Fibroblast of lung (primary cell): Measurements from ENCODE around the gene SLX4. TPM values are rescaled to one million over a fixed set of nuclear protein-coding genes. Genes with fewer than 3 reads are reported as not detected.

ENCODE experiments used
- DNase-seq, 2 donors: peaks; one replicate each; pipeline versions ENCODE4 v3.0.0 to v3.0.0-alpha.2; 2010; ENCODE audit warnings: low read depth in 2 of 2
- H2AFZ ChIP-seq: 2 replicates; pipeline ENCODE4 v1.5.1; 2012; ENCODE audit warnings: low read length, control low read depth, inconsistent platforms
- H3K27ac ChIP-seq: 2 replicates; pipeline ENCODE4 v1.5.1; 2011; ENCODE audit warnings: low read length, control low read depth; ENCODE audit not compliant: insufficient read depth
- H3K27me3 ChIP-seq: 2 replicates; pipeline ENCODE4 v1.5.1; 2011; ENCODE audit warnings: mild to moderate bottlenecking, low read length; ENCODE audit not compliant: control insufficient read depth, insufficient read depth
- H3K36me3 ChIP-seq: 2 replicates; pipeline ENCODE4 v1.5.1; 2011; ENCODE audit warnings: low read length; ENCODE audit not compliant: control insufficient read depth, insufficient read depth
- H3K4me1 ChIP-seq: 2 replicates; pipeline ENCODE4 v1.5.1; 2011; ENCODE audit warnings: low read length; ENCODE audit not compliant: control insufficient read depth, insufficient read depth; ENCODE audit errors: extremely low read depth
- H3K4me2 ChIP-seq: 2 replicates; pipeline ENCODE4 v1.5.1; 2011; ENCODE audit warnings: low read length, control low read depth; ENCODE audit not compliant: insufficient read depth; ENCODE audit errors: extremely low read depth
- H3K4me3 ChIP-seq, 4 experiments: fragments of 200-600 bp in 1 of 4; sonication (generic) in 1 of 4; replicated peaks in 1 of 4; 2 replicates each; pipeline ENCODE4 v1.5.1; 2011 to 2016; ENCODE audit warnings: low read length in 4 of 4, low read depth in 3 of 4, mild to moderate bottlenecking in 3 of 4, control low read depth in 2 of 4, inconsistent platforms in 1 of 4, mixed read lengths in 1 of 4; ENCODE audit not compliant: insufficient read depth in 1 of 4; ENCODE audit errors: control extremely low read depth in 1 of 4
- H3K79me2 ChIP-seq: 2 replicates; pipeline ENCODE4 v1.5.1; 2012; ENCODE audit warnings: mild to moderate bottlenecking, low read length, inconsistent platforms; ENCODE audit not compliant: control insufficient read depth, insufficient read depth
- H3K9ac ChIP-seq: 2 replicates; pipeline ENCODE4 v1.5.1; 2011; ENCODE audit warnings: mild to moderate bottlenecking, low read length, control low read depth; ENCODE audit not compliant: insufficient read depth
- H3K9me3 ChIP-seq: 2 replicates; pipeline ENCODE4 v1.5.1; 2012; ENCODE audit warnings: low read depth, low read length; ENCODE audit not compliant: control insufficient read depth, insufficient read depth
- H4K20me1 ChIP-seq: 2 replicates; pipeline ENCODE4 v1.5.1; 2011; ENCODE audit warnings: low read length; ENCODE audit not compliant: control insufficient read depth, insufficient read depth; ENCODE audit errors: extremely low read depth
- CTCF ChIP-seq, 2 donors: IDR thresholded peaks in 1 of 2; conservative IDR thresholded peaks in 1 of 2; 1 replicate in 1 of 2; 2 replicates in 1 of 2; pipeline ENCODE4 v1.5.1; 2011 to 2012; ENCODE audit warnings: low read length in 2 of 2, control low read depth in 1 of 2, inconsistent platforms in 1 of 2, low read depth in 1 of 2, mild to moderate bottlenecking in 1 of 2
- EZH2 ChIP-seq: IDR thresholded peaks from 2 replicates; pipeline ENCODE4 v1.5.1; 2012; ENCODE audit warnings: low read length, control low read depth, mild to moderate bottlenecking; ENCODE audit errors: missing control alignments
- polyA plus RNA-seq, 2 donors: library from polyadenylated mRNA; depleted of rRNA in 1 of 2; stranded (reverse) in 1 of 2; unstranded in 1 of 2; fragments of >200 nt; gene quantifications; 2 replicates each; pipeline ENCODE4 v1.2.1, GENCODE V29; 2011 to 2012; ENCODE audit warnings: missing spikeins in 1 of 2
- total RNA-seq: library from RNA; depleted of rRNA; stranded (reverse); fragments of >200 nt; gene quantifications from 2 replicates; pipeline ENCODE4 v1.2.1, GENCODE V29; 2014

SLX4 gene
- total and polyA plus RNA-seq, 2 donors (not counting 1 experiment from before 2014, with no cell fraction given): 0.81 to 4.0 TPM

DNA sequence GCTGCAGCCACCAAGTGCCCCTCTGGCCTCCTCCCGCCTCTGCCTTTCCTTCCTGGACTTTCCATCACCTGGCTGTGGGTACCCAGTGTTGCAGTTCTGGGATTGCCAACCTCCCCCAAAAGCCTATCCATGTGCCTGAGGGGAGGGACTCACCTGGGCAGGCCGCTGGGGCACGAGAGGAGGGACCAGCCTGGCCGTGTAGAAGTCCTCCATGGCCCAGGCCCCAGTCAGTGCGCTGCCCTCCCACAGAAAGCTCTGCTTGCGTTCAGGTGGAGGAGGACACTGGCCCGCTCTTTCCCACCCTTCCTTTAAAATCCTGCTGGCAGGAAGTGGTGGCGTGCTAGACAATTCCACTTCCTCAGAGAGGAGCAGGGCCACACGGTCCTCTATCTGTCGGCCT lies 14.2 kb downstream of the SLX4 start:
- no peak overlapping the region for H3K4me2 ChIP-seq
- H3K4me3 ChIP-seq: no peak overlapping the region
- no peak overlapping the region for H3K9ac ChIP-seq
- no peaks in the 10 kb centered on the region for H4K20me1 ChIP-seq
- no peaks in the 10 kb centered on the region for H3K4me1 ChIP-seq
- TF ChIP-seq CTCF (conservative IDR thresholded peaks at IDR 0.05 in 1 of 2, IDR thresholded peaks at IDR 0.05 in 1 of 2; ENCODE audit: low read depth in 1 of 2, low read length in 2 of 2) (no peak), EZH2 (no peak)
- no peaks in the 10 kb centered on the region for H3K27me3 ChIP-seq
- no peak for DNase-seq
- peaks cover 3% of the 10 kb centered on the region for H3K36me3 ChIP-seq
- H3K9me3 ChIP-seq: no peaks in the 10 kb centered on the region
- no peak overlapping the region for H2AFZ ChIP-seq
- H3K79me2 ChIP-seq: no peaks in the 10 kb centered on the region
- H3K27ac ChIP-seq: no peak overlapping the region

DNA sequence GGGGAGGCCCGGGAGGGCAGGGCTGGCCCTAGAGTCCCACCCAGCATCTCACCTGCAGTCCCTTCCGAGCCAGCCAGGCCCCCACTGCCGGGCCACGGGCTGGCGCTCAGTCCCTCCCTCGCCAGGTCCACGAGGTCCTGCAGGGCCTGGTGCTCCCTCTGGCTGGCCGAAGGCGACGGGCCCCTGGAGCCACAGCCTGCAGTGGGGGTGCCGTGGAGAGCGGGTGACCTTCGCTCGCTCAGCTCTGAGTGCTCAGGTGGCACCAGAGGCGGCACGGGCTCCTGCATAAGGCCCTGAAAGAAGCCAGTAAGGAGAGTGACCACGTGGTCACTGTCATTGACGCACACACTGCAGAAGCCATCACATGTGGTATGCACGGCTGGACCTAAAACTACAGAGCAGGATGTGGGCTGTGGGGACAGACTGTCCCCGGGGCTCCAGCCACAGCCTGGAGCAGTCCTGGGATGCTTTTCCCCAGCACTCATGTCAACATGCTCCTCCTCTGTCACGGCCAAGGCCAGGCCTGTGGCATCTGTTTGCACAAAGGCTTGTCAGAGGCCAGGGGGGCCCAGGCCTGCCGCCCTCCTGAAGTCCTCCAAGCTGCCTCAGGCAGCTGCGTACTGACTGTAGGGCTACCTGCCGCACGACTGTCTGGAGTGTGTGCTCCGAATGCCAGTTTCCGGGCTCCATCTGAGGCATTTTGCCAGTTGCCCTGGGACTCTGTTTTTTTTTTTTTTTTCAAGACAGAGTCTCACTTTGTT lies 15.1 kb downstream of the SLX4 start:
- no peaks in the 10 kb centered on the region for H3K36me3 ChIP-seq
- H3K9me3 ChIP-seq: no peaks in the 10 kb centered on the region
- H3K4me1 ChIP-seq: no peaks in the 10 kb centered on the region
- H3K79me2 ChIP-seq: no peaks in the 10 kb centered on the region
- DNase-seq: no peak
- H3K4me2 ChIP-seq: no peak overlapping the region
- H3K27ac ChIP-seq: no peak overlapping the region
- no peak overlapping the region for H3K4me3 ChIP-seq
- no peak overlapping the region for H3K9ac ChIP-seq
- H3K27me3 ChIP-seq: no peaks in the 10 kb centered on the region
- H2AFZ ChIP-seq: no peak overlapping the region
- TF ChIP-seq EZH2 (no peak), CTCF (conservative IDR thresholded peaks at IDR 0.05 in 1 of 2, IDR thresholded peaks at IDR 0.05 in 1 of 2; ENCODE audit: low read depth in 1 of 2, low read length in 2 of 2) (no peak)
- H4K20me1 ChIP-seq: no peaks in the 10 kb centered on the region

DNA sequence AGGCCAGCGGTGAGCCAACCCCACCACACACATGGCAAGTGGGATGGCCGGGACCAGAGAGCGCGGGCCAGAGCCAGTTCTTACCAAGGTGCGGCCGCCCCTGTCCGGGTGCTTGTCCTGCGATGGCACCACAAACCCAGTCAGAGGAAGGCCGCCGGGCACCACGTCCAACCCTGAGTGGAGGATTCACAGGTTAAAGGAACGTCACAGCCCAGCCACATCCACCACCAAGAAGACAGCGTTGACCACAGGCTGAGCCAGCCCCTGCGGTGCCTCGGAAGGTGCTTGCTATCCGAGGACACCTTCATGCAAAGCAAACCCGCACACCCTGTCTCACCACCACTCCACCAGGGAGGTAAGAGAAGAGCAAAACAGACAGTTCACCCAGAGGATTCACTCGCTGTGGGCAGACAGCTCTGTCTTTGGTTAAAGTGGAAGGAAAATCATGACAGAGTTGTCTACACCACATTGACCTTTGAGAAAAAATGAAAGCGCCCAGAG lies 15.8 kb downstream of the SLX4 start:
- no peak overlapping the region for H3K4me2 ChIP-seq
- H3K9ac ChIP-seq: no peak overlapping the region
- H4K20me1 ChIP-seq: no peaks in the 10 kb centered on the region
- DNase-seq: no peak
- no peaks in the 10 kb centered on the region for H3K9me3 ChIP-seq
- H3K4me1 ChIP-seq: no peaks in the 10 kb centered on the region
- no peak overlapping the region for H3K4me3 ChIP-seq
- TF ChIP-seq EZH2 (no peak), CTCF (conservative IDR thresholded peaks at IDR 0.05 in 1 of 2, IDR thresholded peaks at IDR 0.05 in 1 of 2; ENCODE audit: low read depth in 1 of 2, low read length in 2 of 2) (no peak)
- H3K27me3 ChIP-seq: no peaks in the 10 kb centered on the region
- H3K27ac ChIP-seq: no peak overlapping the region
- no peak overlapping the region for H2AFZ ChIP-seq
- no peaks in the 10 kb centered on the region for H3K79me2 ChIP-seq
- H3K36me3 ChIP-seq: peaks cover 2% of the 10 kb centered on the region
